HS-5 (cell line): ENCODE data around the gene NCK1.
"Not testable (repeated sequence)": the region's sequence is repeated elsewhere in the genome, so short reads cannot be mapped to it uniquely, and the experiment has no call there.

ENCODE experiments used
- DNase-seq: peaks from one replicate; pipeline ENCODE4 v3.0.0-alpha.2; 2012; ENCODE audit warnings: low read depth

NCK1 gene

GRCh38 chr3:136862617-136863322 lies 762 bp downstream of the NCK1 start:
- DNase-seq: peak; percentile 29

GRCh38 chr3:136869282-136869681 lies 7.3 kb downstream of the NCK1 start:
- no peak for DNase-seq

GRCh38 chr3:136872258-136872657 lies 10.2 kb downstream of the NCK1 start:
- not testable (repeated sequence) for DNase-seq

GRCh38 chr3:136879510-136879909 lies 17.5 kb downstream of the NCK1 start:
- DNase-seq: not testable (repeated sequence)

- DNase-seq: no peak
Observed at GRCh38 chr3:136882571-136882970, 20.6 kb downstream of the NCK1 start.

GRCh38 chr3:136883967-136884720 lies 22.1 kb downstream of the NCK1 start:
- no peak for DNase-seq

GRCh38 chr3:136885357-136886213 lies 23.6 kb downstream of the NCK1 start:
- DNase-seq: no peak

- no peak for DNase-seq
Observed at GRCh38 chr3:136889947-136890346, 27.9 kb downstream of the NCK1 start.

- DNase-seq: no peak
Observed at GRCh38 chr3:136891934-136892855, 30.2 kb downstream of the NCK1 start.

GRCh38 chr3:136893848-136894443 lies 31.9 kb downstream of the NCK1 start:
- peak; percentile 20 for DNase-seq

GRCh38 chr3:136897171-136897570 lies 35.2 kb downstream of the NCK1 start:
- not testable (repeated sequence) for DNase-seq

- no peak for DNase-seq
Observed at GRCh38 chr3:136898549-136898948, 36.5 kb downstream of the NCK1 start.

- DNase-seq: no peak
Observed at GRCh38 chr3:136898954-136899353, 36.9 kb downstream of the NCK1 start.

GRCh38 chr3:136899622-136900158 lies 37.7 kb downstream of the NCK1 start:
- DNase-seq: no peak

- not testable (repeated sequence) for DNase-seq
Observed at GRCh38 chr3:136900694-136901093, 38.7 kb downstream of the NCK1 start.

GRCh38 chr3:136901391-136901790 lies 39.4 kb downstream of the NCK1 start:
- DNase-seq: no peak

GRCh38 chr3:136902530-136902929 lies 40.5 kb downstream of the NCK1 start:
- not testable (repeated sequence) for DNase-seq

GRCh38 chr3:136903899-136904298 lies 41.9 kb downstream of the NCK1 start:
- DNase-seq: no peak

GRCh38 chr3:136904746-136905145 lies 42.7 kb downstream of the NCK1 start:
- no peak for DNase-seq

GRCh38 chr3:136905549-136905948 lies 43.5 kb downstream of the NCK1 start:
- DNase-seq: no peak

- DNase-seq: no peak
Observed at GRCh38 chr3:136906725-136907124, 44.7 kb downstream of the NCK1 start.
